NCI-H1417 treated with DMSO at 0.1 percent for 48 hours (cell line): ENCODE results near the gene SORBS1.

Source experiments
- DNase-seq: peaks from one replicate; lab custom pipeline; 2025; lab: John Stamatoyannopoulos, UW

The SORBS1 gene

GRCh38 chr10:95459446-95460045, 101.6 kb downstream of the SORBS1 start:
- DNase-seq = no peak

GRCh38 chr10:95458871-95459270, 102.3 kb downstream of the SORBS1 start:
- no peak for DNase-seq

- DNase-seq = no peak
These were observed 103.2 kb downstream of the SORBS1 start for GRCh38 chr10:95458014-95458413.

- DNase-seq = no peak
These were observed 103.8 kb downstream of the SORBS1 start for GRCh38 chr10:95457319-95457886.

DNA sequence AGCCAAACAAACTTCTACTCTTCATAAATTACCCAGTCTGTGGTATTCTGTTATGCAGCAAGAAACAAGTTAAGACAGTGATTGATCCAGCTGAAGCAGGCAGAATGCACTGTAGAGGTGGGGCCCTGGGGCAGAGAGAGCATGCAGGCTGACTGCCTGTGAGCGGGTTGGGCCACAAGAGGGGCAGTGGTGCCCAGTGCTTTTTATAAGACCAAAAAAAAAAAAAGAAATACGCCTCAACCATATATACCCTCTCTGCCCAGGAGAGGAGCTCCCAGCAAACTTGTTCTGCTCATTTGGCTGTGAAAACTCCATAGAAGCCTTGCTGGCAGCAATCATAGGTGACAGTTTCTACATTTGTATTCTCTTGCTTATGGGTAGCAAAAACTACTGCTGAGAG, 104.7 kb downstream of the SORBS1 start:
- DNase-seq = no peak

- no peak for DNase-seq
These were observed 106.2 kb downstream of the SORBS1 start for GRCh38 chr10:95454940-95455339.

DNA sequence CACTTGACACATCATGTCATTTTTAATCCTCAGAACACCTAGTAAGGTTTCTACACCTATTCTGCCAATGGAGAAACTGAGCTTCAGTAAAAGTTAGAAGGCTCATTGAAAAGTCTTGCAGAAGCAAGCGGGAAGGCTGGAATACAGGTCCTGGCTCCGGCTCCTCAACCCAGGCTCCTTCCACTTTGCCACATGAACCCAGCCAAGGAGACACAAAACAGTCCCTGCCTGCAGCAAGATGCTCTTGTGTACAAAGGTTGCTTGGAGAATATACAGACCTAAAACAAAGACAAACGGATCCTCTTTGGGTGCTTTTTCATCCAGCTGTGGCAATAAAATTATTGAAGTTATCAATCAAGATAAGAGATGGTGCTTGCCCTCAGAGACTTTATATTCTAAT, 106.8 kb downstream of the SORBS1 start:
- no peak for DNase-seq

GRCh38 chr10:95451568-95452524, 109.3 kb downstream of the SORBS1 start:
- DNase-seq = no peak

DNA sequence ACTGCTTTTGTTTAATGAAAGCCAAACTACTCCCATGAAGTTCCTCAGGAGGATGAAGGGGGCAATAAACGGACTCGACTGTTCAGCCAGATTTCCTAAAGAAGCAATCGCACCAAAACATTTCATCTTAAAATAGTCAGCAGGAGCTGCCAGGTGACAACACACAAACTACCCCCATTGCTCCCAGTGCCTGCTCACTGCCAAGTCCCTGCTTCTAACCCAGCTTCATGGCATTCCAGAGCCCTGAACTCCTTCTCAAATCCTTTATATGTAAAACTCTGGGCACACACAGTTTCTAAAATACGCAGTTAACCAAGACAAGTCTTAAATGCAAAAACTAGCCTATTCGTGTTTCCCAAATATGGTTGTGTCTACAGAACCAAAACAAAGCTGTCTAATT, 110.0 kb downstream of the SORBS1 start:
- no peak for DNase-seq

- DNase-seq = no peak
These were observed 111.0 kb downstream of the SORBS1 start for GRCh38 chr10:95450188-95450587.

GRCh38 chr10:95447685-95448084, 113.5 kb downstream of the SORBS1 start:
- DNase-seq = no peak

GRCh38 chr10:95445837-95446486, 115.2 kb downstream of the SORBS1 start:
- DNase-seq = no peak

DNA sequence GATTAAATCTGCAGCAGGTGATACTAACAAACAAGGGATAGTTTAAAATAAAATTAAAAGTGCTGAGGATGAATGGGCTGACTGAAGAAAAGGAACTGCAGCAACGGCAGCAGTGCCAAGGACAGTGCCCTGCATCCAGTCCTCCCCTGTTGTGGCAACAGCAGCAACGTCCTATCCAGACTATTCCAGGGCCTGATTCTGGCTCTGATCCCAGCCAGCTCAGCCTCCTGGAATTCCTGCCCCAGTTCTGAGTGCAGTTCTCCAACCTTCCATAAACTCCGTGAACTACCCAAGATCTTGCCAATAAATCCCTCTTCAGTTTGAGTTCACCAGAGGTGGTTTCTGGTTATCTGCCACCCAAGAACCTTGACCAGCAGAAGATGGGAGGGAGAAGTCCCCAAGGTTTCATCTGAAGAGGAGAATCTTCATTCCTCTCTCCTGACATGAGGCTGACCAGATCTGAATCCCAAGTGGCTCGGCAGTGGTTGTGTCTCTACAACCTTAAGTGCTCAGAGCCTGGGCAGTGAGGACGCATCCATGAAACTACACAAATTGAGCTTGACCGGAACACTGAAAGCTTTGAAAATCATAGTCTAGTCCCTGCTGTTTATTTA, 115.8 kb downstream of the SORBS1 start:
- no peak for DNase-seq

DNA sequence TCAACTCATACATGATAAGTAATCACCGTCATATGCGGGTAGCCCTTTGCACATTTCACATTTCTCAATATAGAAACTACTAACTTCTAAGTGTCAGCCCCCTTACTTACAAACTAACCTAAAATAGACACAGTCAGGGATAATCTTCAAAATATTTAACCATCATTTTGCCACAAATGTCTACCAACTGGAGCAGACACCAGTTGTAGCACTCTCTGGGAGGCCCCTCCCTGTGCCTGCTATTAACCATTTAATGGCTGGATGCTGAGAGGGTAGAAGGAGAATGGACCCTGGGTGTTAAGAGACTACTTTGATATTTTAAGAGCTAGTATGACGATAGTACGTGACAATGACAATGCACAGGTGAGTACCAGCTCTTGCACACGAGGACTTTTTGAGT, 116.4 kb downstream of the SORBS1 start:
- DNase-seq = no peak

DNA sequence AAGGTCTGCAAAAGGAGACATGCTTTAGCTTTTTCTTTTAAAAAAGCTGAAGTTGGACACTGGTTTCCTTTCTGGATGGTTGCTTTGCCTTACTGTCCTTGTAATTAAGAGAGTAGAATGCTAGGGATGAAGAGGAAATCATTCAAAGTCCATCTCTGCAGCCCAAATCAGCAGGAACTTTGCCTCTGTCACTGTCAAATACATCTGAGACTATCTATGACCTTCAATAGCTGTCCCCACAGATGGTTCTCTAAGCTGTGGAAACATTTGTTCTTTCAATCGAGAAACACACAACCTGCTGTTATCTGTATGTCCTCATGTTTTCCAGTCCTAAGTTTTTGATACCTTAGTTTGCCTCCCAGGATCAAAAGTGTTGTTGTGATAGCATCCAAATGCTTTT, 117.5 kb downstream of the SORBS1 start:
- no peak for DNase-seq

GRCh38 chr10:95442341-95442740, 118.8 kb downstream of the SORBS1 start:
- DNase-seq = no peak

DNA sequence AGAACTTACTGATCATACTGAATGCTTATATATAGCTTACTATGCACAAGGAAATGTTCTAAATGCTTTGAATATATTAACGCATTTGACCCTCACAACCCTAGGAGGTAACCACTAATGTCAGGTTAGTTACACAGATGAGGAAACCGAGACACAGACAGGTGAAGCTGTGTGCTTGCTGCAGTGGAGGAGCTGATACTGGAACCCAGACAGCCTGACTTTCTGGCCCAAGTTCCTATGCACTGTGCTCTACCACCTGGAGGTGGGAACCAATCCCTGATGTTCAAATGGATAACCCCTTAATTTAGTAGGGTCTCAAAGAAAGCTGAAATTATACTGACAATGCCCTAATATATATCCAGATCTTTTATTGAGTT, 119.6 kb downstream of the SORBS1 start:
- DNase-seq = no peak

DNA sequence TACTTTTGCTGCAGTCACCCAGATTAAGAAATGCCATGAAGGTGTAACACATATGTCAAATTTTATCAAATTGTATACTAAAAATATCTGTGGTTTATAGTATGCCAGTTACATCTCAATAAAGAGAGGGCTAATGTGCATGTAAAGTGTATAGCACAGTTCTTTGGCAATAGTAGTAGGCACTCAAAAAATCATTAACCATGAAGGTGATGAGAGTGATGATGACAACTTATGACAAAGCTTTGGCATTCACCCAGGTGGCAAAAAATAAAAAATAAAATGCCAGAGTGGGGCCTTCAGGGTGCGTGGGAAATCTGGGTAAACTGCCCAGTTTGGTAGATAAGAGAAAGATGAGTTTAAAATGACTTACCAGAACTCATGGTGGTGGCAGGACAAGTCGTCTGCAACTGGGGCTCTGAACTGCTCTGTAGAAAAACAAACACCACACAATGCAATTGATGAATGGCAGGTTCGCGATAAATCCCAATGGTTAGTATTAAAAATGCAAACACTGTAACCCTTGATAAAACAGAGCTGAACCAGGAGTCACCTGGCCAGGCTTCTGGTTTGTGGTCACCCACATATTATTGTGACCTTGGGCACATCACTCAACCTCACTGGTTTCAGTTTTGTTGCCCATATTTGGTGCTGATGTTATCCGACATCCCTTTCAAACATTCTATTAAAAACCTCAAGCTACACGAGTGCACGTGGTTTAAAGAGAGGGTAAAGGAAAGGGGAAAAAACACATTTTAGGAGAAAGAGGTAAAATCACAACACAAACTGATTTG, 120.2 kb downstream of the SORBS1 start:
- DNase-seq = no peak

- no peak for DNase-seq
These were observed 121.0 kb downstream of the SORBS1 start for GRCh38 chr10:95440038-95440725.

- DNase-seq = no peak
These were observed 122.4 kb downstream of the SORBS1 start for GRCh38 chr10:95438781-95439180.

- DNase-seq = no peak
These were observed 123.5 kb downstream of the SORBS1 start for GRCh38 chr10:95437669-95438068.
